Measurements from ENCODE around the gene NCKAP5.

Gene NCKAP5

GRCh38 chr2:133054297-133054696 is 514.0 kb downstream of the NCKAP5 start:
- DNase-seq: no peak

- no peak for DNase-seq
These were observed 514.7 kb downstream of the NCKAP5 start for GRCh38 chr2:133053541-133053940.

GRCh38 chr2:133045787-133046186 is 522.5 kb downstream of the NCKAP5 start:
- no peak for DNase-seq

DNA sequence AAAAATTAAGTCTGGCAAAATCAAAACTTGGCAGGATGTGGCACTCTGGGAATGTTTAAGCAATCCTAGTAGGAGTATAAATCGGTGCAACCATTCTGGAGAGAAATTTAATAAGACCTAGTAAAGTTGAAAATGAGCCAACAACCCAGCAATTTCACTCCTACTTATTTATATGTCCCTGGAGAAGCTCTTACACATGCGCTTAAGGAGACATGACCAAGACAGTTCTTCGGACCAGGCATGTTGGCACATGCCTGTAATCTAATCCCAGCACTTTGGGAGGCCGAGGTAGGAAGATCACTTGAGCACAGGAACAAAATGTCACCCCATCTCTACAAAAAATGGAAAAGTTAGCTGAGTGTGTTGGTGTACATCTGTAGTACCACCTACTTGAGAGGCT is 523.7 kb downstream of the NCKAP5 start:
- no peak for DNase-seq

- no peak for DNase-seq
These were observed 528.1 kb downstream of the NCKAP5 start for GRCh38 chr2:133040170-133040569.

- no peak for DNase-seq
These were observed 528.7 kb downstream of the NCKAP5 start for GRCh38 chr2:133039531-133039930.

- DNase-seq: no peak
These were observed 541.6 kb downstream of the NCKAP5 start for GRCh38 chr2:133026536-133027177.

GRCh38 chr2:133025004-133025403 is 543.3 kb downstream of the NCKAP5 start:
- no peak for DNase-seq

DNA sequence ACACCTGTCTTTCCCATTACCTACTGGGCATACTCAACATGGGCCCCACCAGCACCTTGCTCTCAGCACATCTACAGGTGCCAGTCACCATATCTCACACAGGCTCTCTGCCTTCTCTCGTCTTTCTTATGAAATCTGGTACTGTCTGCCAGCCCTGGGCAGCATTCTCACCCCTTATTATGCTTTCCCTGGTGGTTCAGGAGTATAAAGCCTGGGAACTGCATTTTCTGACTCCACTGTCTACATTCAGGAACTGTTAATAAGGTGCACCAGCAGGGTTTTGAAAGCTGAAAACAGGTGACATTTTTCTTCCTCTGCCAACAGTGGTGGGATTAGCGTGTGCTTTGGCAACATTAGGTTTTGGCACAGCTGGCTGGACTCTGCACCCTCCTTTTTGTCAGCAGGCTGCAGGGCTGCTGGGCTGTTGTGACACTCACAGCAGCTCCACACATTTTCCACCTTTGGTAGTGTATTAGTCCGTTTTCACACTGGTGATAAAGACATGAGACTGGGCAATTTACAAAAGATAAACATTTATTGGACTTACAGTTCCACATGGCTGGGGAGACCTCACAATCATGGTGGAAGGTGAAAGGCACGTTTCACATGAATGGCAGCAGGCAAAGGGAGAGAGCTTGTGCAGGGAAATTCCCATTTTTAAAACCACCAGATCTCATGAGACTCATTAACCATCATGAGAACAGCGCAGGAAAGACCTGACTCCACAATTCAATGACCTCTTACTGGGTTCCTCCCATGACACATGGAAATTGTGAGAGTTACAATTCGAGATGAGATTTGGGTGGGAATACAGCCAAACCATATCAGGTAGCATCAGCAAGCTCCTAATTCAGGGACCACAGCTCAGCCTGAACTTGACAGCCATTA is 555.2 kb downstream of the NCKAP5 start:
- DNase-seq: no peak

DNA sequence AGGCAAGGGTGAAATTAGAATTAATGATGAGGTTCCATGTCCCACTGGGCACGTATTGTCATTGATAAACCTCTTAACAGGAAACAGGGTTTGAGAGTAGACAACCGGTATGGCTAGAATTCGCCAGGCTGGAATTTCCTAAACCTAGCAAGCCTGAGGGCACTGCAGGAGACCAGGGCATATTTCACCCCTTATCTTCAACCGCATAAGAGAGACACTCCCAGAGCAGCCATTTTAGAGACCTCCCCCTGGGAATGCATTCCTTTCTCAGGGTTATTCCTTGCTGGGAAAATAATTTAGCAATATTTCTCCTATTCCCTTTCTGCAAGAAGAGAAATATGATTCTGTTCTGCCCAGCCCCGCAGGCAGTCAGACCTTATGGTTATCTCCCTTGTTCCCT is 563.6 kb downstream of the NCKAP5 start:
- no peak for DNase-seq

DNA sequence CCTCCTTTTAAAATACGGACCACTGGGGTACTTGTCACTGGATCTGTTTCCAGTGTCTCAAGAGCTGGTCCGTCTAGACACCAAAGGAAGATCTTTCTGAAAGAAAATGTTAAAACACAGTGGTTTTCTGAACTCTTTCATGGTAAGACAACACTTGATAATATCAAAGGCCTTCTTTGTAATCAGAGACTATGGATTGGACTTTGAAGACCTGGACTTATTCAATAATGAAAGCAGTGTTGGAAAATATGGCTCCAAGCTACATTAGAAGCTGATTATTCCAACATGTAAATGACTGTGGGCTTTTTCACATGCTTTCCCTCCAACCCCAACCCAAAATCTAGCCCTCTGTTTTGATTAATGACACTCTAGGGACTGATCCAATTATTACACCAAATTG is 568.8 kb downstream of the NCKAP5 start:
- no peak for DNase-seq

DNA sequence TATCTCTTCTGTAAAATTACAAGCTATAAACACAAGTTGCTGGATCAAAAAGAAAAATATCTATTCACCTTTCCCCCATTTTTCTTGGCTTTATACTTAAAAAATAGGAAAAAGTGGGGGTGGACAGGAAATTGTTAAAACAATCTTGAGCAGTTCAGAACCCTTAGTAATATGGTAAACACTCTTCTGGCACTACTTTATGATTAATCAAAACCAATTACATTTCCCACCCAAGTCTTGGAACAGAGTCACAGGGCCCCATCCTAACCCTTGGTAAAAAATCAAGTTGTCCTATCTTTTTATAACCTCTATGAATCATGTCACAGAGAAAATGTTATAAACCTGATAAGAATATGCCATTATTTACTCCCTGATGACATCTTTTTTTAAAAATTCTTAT is 570.0 kb downstream of the NCKAP5 start:
- DNase-seq: no peak

GRCh38 chr2:132991471-132992045 is 576.7 kb downstream of the NCKAP5 start:
- no peak for DNase-seq

GRCh38 chr2:132984731-132985130 is 583.5 kb downstream of the NCKAP5 start:
- no peak for DNase-seq

DNA sequence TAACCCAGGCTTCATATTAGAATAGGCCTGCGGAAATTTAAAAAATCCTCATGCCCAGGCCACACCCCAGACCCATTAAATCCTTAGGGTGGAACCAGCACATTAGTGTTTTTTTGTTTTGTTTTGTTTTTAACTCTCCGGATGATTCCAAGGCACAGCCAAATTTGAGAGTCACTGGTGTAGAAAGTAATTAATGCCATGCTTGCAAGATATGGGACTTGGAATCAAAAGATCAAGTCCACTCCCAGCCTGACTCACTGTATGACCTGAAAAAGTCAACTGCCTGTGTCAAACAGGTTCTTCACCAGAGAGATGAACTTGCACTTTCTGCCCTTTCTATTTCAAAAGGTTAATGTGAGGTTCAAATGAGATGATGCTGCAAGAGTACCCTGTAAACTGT is 588.0 kb downstream of the NCKAP5 start:
- no peak for DNase-seq

DNA sequence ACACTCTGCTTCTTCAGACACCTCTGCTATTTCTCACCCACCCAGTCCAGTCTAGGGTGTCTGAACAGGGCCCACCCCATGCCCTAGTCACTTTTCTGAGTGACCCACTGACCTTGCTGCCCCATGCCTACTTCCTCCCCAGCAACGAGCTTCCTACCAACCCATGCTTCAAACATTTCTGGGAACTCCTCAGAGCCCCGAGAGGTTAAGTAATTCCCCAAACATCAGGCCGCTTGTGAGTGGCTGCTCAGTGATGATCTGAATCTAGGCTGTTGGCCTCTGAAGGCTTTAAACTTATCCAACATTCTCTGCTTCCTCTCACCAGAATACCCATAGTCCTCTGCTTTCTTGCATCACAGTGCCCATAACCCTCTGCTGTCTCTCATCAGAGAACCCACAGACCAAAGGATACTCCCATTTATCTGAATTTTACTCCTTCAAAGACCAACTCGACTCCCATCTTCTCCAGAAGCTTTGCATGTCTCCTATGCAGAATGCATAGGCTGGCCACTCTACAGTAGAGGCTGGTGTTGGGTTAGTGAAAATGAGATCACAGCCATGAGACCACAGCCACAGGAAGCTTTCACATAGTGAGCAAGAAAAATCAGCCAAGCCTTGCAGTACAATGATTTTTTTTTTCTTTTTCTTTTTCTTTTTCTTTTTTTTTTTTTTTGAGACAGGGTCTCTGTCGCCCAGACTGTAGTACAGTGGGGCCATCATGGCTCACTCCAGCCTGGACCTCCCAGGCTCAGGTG is 588.7 kb downstream of the NCKAP5 start:
- no peak for DNase-seq

DNA sequence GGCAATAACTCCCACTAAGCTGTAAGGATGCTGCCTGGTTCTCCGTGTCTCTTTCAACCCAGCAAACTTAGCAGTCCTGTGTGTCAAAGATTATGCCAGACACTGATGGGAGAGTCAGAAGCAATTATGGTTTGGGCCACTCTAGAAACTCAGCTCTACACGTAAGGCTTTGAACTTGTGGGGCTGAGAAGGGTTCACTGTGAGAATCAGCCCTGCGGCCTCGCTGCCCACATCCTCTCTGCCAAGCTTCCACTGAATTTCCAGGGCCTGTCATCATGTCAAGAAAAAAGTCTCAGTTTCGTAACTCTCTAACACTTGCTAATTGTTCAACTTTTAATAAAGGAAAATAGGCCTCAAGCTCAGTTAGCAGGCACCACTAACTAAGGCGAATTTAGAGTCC is 589.4 kb downstream of the NCKAP5 start:
- DNase-seq: no peak

GRCh38 chr2:132977812-132978529 is 590.3 kb downstream of the NCKAP5 start:
- no peak for DNase-seq

DNA sequence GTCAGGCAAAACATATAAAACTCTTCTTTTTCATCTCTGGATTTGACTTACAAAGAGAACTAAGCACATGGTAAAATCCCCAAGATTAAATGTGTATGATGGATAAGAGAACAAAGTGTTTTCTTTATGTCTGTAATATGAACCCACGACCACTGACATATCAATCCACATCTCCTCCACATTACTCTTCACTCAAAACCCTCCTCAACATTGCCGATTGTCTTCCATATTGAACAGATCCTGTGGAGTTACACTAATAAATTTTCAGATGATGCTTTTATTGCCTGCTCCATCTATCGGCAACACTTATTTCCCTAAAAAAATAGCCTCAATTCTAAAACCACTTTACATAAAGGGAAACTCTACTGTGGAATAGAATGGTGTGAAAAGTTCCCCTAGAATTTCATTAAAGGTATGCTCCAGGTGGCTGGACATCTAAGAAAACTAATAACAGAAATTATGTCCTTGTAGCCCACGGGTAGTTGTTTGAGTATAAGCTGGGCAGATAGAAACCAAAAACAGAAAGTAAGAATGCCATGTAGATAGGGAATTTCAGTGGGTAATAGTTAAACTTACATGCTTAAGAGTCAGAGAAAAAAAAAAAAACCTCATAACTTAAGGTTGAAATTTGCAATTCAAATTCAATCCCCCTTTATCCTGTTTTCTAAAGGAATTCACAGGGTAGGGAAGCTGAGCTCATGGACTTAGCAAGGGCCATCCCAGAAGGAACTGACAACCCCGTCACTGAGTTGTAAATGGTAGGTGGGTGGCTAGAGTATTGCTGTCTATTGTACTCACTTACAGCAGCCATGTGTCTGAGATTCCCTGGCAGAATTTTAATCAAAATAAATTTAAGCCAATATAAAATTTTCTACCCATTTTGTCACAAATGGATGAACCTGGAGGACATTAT is 592.8 kb downstream of the NCKAP5 start:
- no peak for DNase-seq

DNA sequence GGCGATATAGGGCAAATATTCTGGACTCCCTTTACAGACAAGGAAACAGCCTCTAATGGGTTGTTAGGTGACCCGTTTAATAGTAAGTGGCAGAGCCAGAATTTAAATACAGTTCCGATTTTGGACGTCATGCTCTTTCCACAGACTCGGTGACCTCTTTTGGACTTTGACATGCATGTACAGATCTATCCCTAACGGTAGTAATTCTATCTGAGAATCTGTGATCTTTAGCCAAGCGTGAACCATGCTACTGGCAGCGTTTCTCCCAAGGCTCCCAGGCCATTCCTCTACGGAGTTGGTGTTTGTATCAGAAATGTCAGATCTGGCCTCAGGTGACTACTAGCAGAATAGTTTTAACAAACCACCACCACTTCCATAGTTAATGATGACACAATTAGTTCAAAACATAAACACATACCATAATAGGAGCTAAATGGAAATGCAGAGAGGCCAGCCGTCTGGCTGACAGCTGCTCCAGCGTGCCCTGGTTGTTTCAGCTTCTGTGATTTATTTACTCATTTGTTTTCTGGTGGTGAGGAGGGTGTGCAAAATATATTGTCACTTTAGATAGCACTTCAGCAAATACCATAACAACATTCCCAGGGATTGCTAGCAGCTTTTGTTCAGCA is 593.7 kb downstream of the NCKAP5 start:
- DNase-seq: no peak

All from CD4-positive, alpha-beta T cell treated with Interferon gamma for 1 hour (primary cell).